Karpas-422 (cell line): Measurements from ENCODE around the gene MTAP. TPM values are rescaled to one million over a fixed set of nuclear protein-coding genes. Genes with fewer than 3 reads are reported as not detected.

Experiments used
- DNase-seq: peaks from one replicate; pipeline ENCODE4 v3.0.0-alpha.2; 2015
- H2AFZ ChIP-seq: fragments of 200-600 bp; sonication (generic); 2 replicates; pipeline ENCODE4 v1.6.1; 2014; ENCODE audit warnings: antibody characterized with exemption, low read length, mixed read lengths
- H3K27ac ChIP-seq: fragments of 200-600 bp; sonication (generic); 2 replicates; pipeline ENCODE4 v1.5.1; 2014; ENCODE audit warnings: mild to moderate bottlenecking, low read length, moderate library complexity
- H3K27me3 ChIP-seq: fragments of 200-600 bp; sonication (generic); 2 replicates; pipeline ENCODE4 v1.6.1; 2014; ENCODE audit warnings: low read length, mixed read lengths
- H3K36me3 ChIP-seq: fragments of 200-600 bp; sonication (generic); 2 replicates; pipeline ENCODE4 v1.6.1; 2014; ENCODE audit warnings: low read length, mixed read lengths; ENCODE audit not compliant: insufficient read depth
- H3K4me1 ChIP-seq: fragments of 200-600 bp; sonication (generic); 2 replicates; pipeline ENCODE4 v1.6.1; 2014; ENCODE audit warnings: mild to moderate bottlenecking, low read length, mixed read lengths
- H3K4me2 ChIP-seq: fragments of 200-600 bp; sonication (generic); 2 replicates; pipeline ENCODE4 v1.6.1; 2014; ENCODE audit warnings: low read length, low read depth, mild to moderate bottlenecking; ENCODE audit not compliant: poor library complexity, severe bottlenecking
- H3K4me3 ChIP-seq: fragments of 200-600 bp; sonication (generic); 2 replicates; pipeline ENCODE4 v1.5.1; 2014; ENCODE audit warnings: mild to moderate bottlenecking, antibody characterized with exemption, low read length, mixed read lengths
- H3K79me2 ChIP-seq: fragments of 200-600 bp; sonication (generic); 2 replicates; pipeline ENCODE4 v1.6.1; 2014; ENCODE audit warnings: mild to moderate bottlenecking, low read length, mixed read lengths
- H3K9ac ChIP-seq: fragments of 200-600 bp; sonication (generic); 2 replicates; pipeline ENCODE4 v1.6.0; 2014; ENCODE audit warnings: low read length
- H3K9me2 ChIP-seq: fragments of 200-600 bp; sonication (generic), shearing (Covaris generic); replicated peaks from 2 replicates; pipeline ENCODE4 v1.6.0; 2014; ENCODE audit warnings: mild to moderate bottlenecking, low read length, moderate library complexity; ENCODE audit not compliant: insufficient read depth
- H3K9me3 ChIP-seq: fragments of 300-700, 200-600 bp; sonication (generic); 2 replicates; pipeline ENCODE4 v1.6.1; 2014; ENCODE audit warnings: low read length, mixed read lengths
- H4K20me1 ChIP-seq: fragments of 200-600 bp; sonication (generic); 2 replicates; pipeline ENCODE4 v1.6.1; 2014; ENCODE audit warnings: mild to moderate bottlenecking, antibody characterized with exemption, low read length, low read depth; ENCODE audit not compliant: insufficient read depth
- total RNA-seq: library from RNA; depleted of rRNA; stranded (reverse); fragments of >200 nt; shearing (Covaris generic); gene quantifications from 2 replicates; pipeline ENCODE4 v1.2.3, GENCODE V29; 2014; ENCODE audit warnings: low replicate concordance

MTAP gene
- total RNA-seq, 1 experiment from 2014 or later: 38.7 TPM

- no peaks in the 10 kb centered on the region for H3K27me3 ChIP-seq
- H3K79me2 ChIP-seq: peaks cover 35% of the 10 kb centered on the region
- no peak overlapping the region for H2AFZ ChIP-seq
- H3K9me3 ChIP-seq: no peaks in the 10 kb centered on the region
- H3K4me2 ChIP-seq: no peak overlapping the region
- no peak overlapping the region for H3K9ac ChIP-seq
- H4K20me1 ChIP-seq: no peaks in the 10 kb centered on the region
- no peaks in the 10 kb centered on the region for H3K9me2 ChIP-seq
- H3K4me3 ChIP-seq: no peak overlapping the region
- H3K27ac ChIP-seq: no peak overlapping the region
- H3K4me1 ChIP-seq: no peaks in the 10 kb centered on the region
- H3K36me3 ChIP-seq: peaks cover 51% of the 10 kb centered on the region
- no peak for DNase-seq
These were observed 87.2 kb downstream of the MTAP start for GRCh38 chr9:21889673-21890072.

GRCh38 chr9:21890696-21891095 lies 88.3 kb downstream of the MTAP start:
- no peaks in the 10 kb centered on the region; the same call in 1 of the 2 replicates for H3K9me3 ChIP-seq
- H3K4me1 ChIP-seq: no peaks in the 10 kb centered on the region
- H3K79me2 ChIP-seq: peaks cover 26% of the 10 kb centered on the region
- no peaks in the 10 kb centered on the region for H3K9me2 ChIP-seq
- no peak for DNase-seq
- H3K4me2 ChIP-seq: no peak overlapping the region
- no peak overlapping the region for H2AFZ ChIP-seq
- H3K27ac ChIP-seq: no peak overlapping the region
- H3K36me3 ChIP-seq: peaks cover 54% of the 10 kb centered on the region
- H3K27me3 ChIP-seq: no peaks in the 10 kb centered on the region
- H3K9ac ChIP-seq: no peak overlapping the region
- H3K4me3 ChIP-seq: no peak overlapping the region
- H4K20me1 ChIP-seq: no peaks in the 10 kb centered on the region

- Histone ChIP-seq H3K4me3 (no peak overlapping the region), H3K79me2 (no peaks in the 10 kb centered on the region), H3K36me3 (no peaks in the 10 kb centered on the region), H3K27ac (no peak overlapping the region), H3K9me3 (no peaks in the 10 kb centered on the region), H3K9me2 (no peaks in the 10 kb centered on the region), H3K27me3 (no peaks in the 10 kb centered on the region), H2AFZ (no peak overlapping the region), H4K20me1 (no peaks in the 10 kb centered on the region), H3K9ac (no peak overlapping the region), H3K4me2 (no peak overlapping the region), H3K4me1 (no peaks in the 10 kb centered on the region)
- no peak for DNase-seq
These were observed 99.1 kb downstream of the MTAP start for GRCh38 chr9:21901546-21901945.

- H3K4me2 ChIP-seq: no peak overlapping the region
- no peaks in the 10 kb centered on the region for H3K79me2 ChIP-seq
- DNase-seq: no peak
- no peak overlapping the region for H3K4me3 ChIP-seq
- H4K20me1 ChIP-seq: no peaks in the 10 kb centered on the region
- no peaks in the 10 kb centered on the region for H3K9me2 ChIP-seq
- no peaks in the 10 kb centered on the region for H3K4me1 ChIP-seq
- no peaks in the 10 kb centered on the region for H3K9me3 ChIP-seq
- H3K27me3 ChIP-seq: no peaks in the 10 kb centered on the region
- no peak overlapping the region for H3K9ac ChIP-seq
- H3K36me3 ChIP-seq: no peaks in the 10 kb centered on the region
- H2AFZ ChIP-seq: no peak overlapping the region
- H3K27ac ChIP-seq: no peak overlapping the region
These were observed 99.7 kb downstream of the MTAP start for GRCh38 chr9:21902136-21902535.

GRCh38 chr9:21903380-21903965 lies 101.0 kb downstream of the MTAP start:
- Histone ChIP-seq H3K9ac (no peak overlapping the region), H3K4me1 (no peaks in the 10 kb centered on the region), H3K4me2 (no peak overlapping the region), H3K9me3 (no peaks in the 10 kb centered on the region), H2AFZ (no peak overlapping the region), H3K27ac (no peak overlapping the region), H3K4me3 (no peak overlapping the region), H4K20me1 (no peaks in the 10 kb centered on the region), H3K9me2 (no peaks in the 10 kb centered on the region), H3K79me2 (no peaks in the 10 kb centered on the region), H3K36me3 (peaks cover 7% of the 10 kb centered on the region; the same call in 1 of the 2 replicates), H3K27me3 (no peaks in the 10 kb centered on the region)
- no peak for DNase-seq

GRCh38 chr9:21904371-21904770 lies 101.9 kb downstream of the MTAP start:
- DNase-seq: no peak
- Histone ChIP-seq H3K27me3 (no peaks in the 10 kb centered on the region), H3K4me1 (no peaks in the 10 kb centered on the region), H3K4me2 (no peak overlapping the region), H2AFZ (no peak overlapping the region), H3K27ac (no peak overlapping the region), H3K9me3 (no peaks in the 10 kb centered on the region), H3K9me2 (no peaks in the 10 kb centered on the region), H3K79me2 (no peaks in the 10 kb centered on the region), H3K4me3 (no peak overlapping the region), H3K9ac (no peak overlapping the region), H4K20me1 (no peaks in the 10 kb centered on the region), H3K36me3 (peaks cover 13% of the 10 kb centered on the region; the same call in 1 of the 2 replicates)

GRCh38 chr9:21904776-21905175 lies 102.3 kb downstream of the MTAP start:
- H2AFZ ChIP-seq: no peak overlapping the region
- peaks cover 17% of the 10 kb centered on the region; the same call in 1 of the 2 replicates for H3K36me3 ChIP-seq
- H3K4me2 ChIP-seq: no peak overlapping the region
- no peaks in the 10 kb centered on the region for H3K9me2 ChIP-seq
- H3K4me1 ChIP-seq: no peaks in the 10 kb centered on the region
- H4K20me1 ChIP-seq: no peaks in the 10 kb centered on the region
- H3K79me2 ChIP-seq: no peaks in the 10 kb centered on the region
- DNase-seq: no peak
- no peak overlapping the region for H3K27ac ChIP-seq
- H3K27me3 ChIP-seq: no peaks in the 10 kb centered on the region
- H3K9me3 ChIP-seq: no peaks in the 10 kb centered on the region
- no peak overlapping the region for H3K9ac ChIP-seq
- no peak overlapping the region for H3K4me3 ChIP-seq

GRCh38 chr9:21906213-21906612 lies 103.8 kb downstream of the MTAP start:
- H3K4me2 ChIP-seq: no peak overlapping the region
- H2AFZ ChIP-seq: no peak overlapping the region
- no peak overlapping the region for H3K4me3 ChIP-seq
- H3K9me2 ChIP-seq: no peaks in the 10 kb centered on the region
- no peaks in the 10 kb centered on the region for H4K20me1 ChIP-seq
- no peak overlapping the region for H3K27ac ChIP-seq
- no peaks in the 10 kb centered on the region for H3K27me3 ChIP-seq
- H3K79me2 ChIP-seq: no peaks in the 10 kb centered on the region
- DNase-seq: no peak
- H3K9me3 ChIP-seq: no peaks in the 10 kb centered on the region
- H3K4me1 ChIP-seq: no peaks in the 10 kb centered on the region
- H3K9ac ChIP-seq: no peak overlapping the region
- peaks cover 20% of the 10 kb centered on the region; the same call in 1 of the 2 replicates for H3K36me3 ChIP-seq
